Thymus (tissue), 11 donors: Measurements from ENCODE around the gene GBA2. TPM values are rescaled to one million over a fixed set of nuclear protein-coding genes. Genes with fewer than 3 reads are reported as not detected.

Experiments
- DNase-seq, 9 donors: peaks; one replicate each; pipeline ENCODE4 v3.0.0-alpha.2; 2013; ENCODE audit warnings: low spot score in 9 of 9, low read depth in 6 of 9, missing footprints in 1 of 9
- H3K27ac ChIP-seq, 2 donors: one replicate each; pipeline ENCODE4 v1.5.1; 2013; ENCODE audit warnings: control low read depth in 1 of 2, low read depth in 1 of 2, low read length in 1 of 2, mild to moderate bottlenecking in 1 of 2, moderate library complexity in 1 of 2
- H3K27me3 ChIP-seq, 2 donors: one replicate each; pipeline ENCODE4 v1.5.1; 2013; ENCODE audit warnings: low read length in 1 of 2; ENCODE audit not compliant: control insufficient read depth in 2 of 2, insufficient read depth in 1 of 2
- H3K36me3 ChIP-seq, 2 donors: one replicate each; pipeline ENCODE4 v1.5.1; 2013; ENCODE audit warnings: low read length in 1 of 2, mild to moderate bottlenecking in 1 of 2, moderate library complexity in 1 of 2; ENCODE audit not compliant: control insufficient read depth in 2 of 2, insufficient read depth in 2 of 2
- H3K4me1 ChIP-seq, 2 donors: one replicate each; pipeline ENCODE4 v1.5.1; 2013; ENCODE audit warnings: low read length in 2 of 2; ENCODE audit not compliant: control insufficient read depth in 2 of 2, insufficient read depth in 2 of 2
- H3K4me3 ChIP-seq, 2 donors: one replicate each; pipeline ENCODE4 v1.5.1; 2013; ENCODE audit warnings: low read length in 2 of 2, control low read depth in 1 of 2, mild to moderate bottlenecking in 1 of 2
- H3K9me3 ChIP-seq, 2 donors: one replicate each; pipeline ENCODE4 v1.5.1; 2013; ENCODE audit warnings: low read length in 1 of 2, mild to moderate bottlenecking in 1 of 2; ENCODE audit not compliant: control insufficient read depth in 2 of 2, insufficient read depth in 1 of 2
- WGBS: extraction: QIAGEN DNeasy Blood & Tissue Kit; methylation state at CpG from one replicate; pipeline ENCODE4 v1.1.7; 2013; 5-methylcytosine and 5-hydroxymethylcytosine counted together
- polyA plus RNA-seq: library from polyadenylated mRNA; stranded (reverse); fragments of 200-250 nt; gene quantifications from one replicate; pipeline ENCODE4 v1.2.3, GENCODE V29; 2013
- total RNA-seq: library from RNA; stranded (reverse); fragments of 120-200 nt; gene quantifications from one replicate; pipeline ENCODE4 v1.2.4, GENCODE V29; 2013
- donor health status: healthy.

The GBA2 gene
- total and polyA plus RNA-seq, 2 donors, result 21.7 to 36.9 TPM

DNA sequence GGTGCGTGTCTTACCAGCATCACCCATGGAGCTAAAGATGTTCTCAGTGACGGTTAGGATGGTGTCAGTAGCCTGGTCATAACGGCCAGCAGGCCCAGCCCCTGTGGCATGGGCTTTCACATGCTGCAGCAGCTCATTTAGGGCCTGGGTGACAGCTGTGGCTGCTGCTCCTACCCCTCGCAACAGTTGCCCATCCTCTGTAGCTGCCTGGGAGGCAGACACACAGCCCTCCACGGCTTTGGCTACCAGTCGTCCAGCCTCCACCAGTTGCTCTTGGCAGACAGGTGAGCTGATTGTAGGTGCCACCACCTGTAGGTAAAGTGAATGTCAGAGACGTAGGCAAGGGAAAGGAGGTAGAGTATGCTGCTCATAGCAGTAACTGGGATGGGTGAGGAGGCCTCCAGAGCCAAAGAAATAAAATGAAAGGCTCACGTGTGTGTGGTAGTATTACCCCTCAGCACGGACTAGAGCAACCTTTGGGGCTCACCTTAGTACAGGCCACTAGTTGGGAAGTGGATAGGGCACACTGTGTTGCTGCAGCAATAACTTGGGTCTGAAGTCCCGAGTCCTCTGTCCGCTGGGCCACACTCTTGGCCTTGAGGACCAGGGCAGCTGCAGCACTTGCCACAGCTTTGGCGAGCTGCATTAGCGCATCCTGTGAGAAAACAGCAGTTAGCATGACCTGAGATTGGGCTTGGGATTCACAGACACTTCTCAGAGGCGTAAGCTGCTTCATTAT is 31.7 kb downstream of the GBA2 start:
- no peaks in the 10 kb centered on the region for H3K9me3 ChIP-seq
- no peak for DNase-seq
- no peak overlapping the region for H3K4me3 ChIP-seq
- H3K36me3 ChIP-seq, result peaks cover 93 to 99% of the 10 kb centered on the region in 2 donors
- H3K27ac ChIP-seq, result no peak overlapping the region
- no peaks in the 10 kb centered on the region for H3K4me1 ChIP-seq
- H3K27me3 ChIP-seq, result no peaks in the 10 kb centered on the region
- WGBS, result 98% methylated on average over 14 of the region's 14 CpGs

DNA sequence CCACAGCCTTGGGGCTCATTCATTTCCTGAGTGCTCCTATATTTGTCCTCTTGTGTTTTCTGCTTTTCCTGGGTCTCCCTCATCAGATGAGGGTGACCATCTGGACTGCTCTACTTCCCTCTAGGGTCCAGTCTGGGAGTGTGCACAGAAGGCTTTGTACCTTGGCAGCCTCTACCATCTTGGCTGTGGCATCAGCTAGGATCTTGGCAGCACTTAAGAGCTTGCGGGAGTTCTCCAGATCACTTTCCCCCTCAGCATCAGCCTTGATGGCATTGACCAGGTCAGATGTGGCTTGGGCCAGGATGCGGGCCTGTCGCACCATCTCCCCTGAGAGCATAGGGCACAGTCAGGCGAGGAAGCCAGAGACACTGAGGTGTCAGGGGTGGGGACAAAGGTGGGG is 32.8 kb downstream of the GBA2 start:
- Histone ChIP-seq H3K4me3 (no peak overlapping the region), H3K9me3 (no peaks in the 10 kb centered on the region), H3K27ac (no peak overlapping the region), H3K36me3 (peaks cover 93 to 99% of the 10 kb centered on the region in 2 donors), H3K27me3 (no peaks in the 10 kb centered on the region), H3K4me1 (no peaks in the 10 kb centered on the region)
- DNase-seq, result no peak
- WGBS, result 98% methylated on average over 4 of the region's 4 CpGs

DNA sequence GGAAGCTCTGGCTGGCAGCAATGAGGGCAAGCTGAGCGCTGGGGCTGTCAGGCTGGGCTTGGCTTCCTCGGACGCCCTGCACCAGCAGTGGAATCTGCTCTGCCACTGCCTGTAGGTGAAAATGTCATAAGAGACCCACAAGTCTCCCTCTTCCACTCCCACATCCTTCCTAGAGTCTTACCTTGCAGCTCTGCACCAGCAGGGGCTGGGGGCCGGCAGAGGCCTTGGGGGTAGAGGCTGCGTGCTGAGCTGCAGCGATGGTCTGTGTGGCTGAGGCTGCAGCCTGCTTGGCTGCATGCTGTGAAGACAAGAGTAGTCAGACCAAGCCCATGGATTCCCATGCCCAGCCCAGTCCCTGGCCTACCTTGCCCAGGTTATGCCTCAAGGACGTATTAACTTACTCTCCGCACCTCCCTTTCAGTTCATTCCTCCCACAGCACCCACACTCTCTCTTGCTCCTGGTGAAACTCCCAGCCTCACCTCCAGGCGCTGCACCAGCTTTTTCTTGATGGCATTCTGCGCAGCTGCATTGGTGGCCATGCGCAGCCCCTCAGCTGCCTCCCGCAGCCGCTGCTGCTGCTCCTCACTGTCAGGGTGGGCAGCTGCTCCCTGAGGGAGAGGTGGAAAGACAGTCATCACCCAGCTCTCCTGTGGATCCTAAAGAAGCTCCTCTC is 34.3 kb downstream of the GBA2 start:
- Histone ChIP-seq H3K27ac (no peak overlapping the region), H3K9me3 (no peaks in the 10 kb centered on the region), H3K4me3 (no peak overlapping the region), H3K36me3 (peaks cover 92 to 97% of the 10 kb centered on the region in 2 donors), H3K4me1 (no peaks in the 10 kb centered on the region), H3K27me3 (no peaks in the 10 kb centered on the region)
- no peak for DNase-seq
- WGBS, result 98% methylated on average over 13 of the region's 13 CpGs

DNA sequence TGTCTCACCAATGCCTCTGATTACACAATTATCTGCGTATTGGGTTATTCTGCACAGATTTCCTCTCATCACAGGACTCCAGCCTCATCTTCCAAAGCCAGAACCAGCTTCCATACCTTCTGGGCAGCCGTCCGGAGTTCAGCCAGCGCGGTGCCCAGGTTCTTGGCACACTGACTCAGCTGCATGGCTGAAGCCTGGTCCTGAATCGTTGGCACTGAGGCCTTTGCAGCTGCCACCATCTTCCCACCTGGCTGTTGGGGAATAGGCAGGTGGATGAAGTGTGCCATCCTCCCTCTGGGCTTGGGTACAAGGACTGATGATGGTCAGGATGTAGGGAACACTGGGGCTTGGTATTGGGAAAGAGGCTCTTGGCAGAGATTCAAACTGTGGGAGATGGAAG is 34.9 kb downstream of the GBA2 start:
- Histone ChIP-seq H3K27ac (no peak overlapping the region), H3K4me1 (no peaks in the 10 kb centered on the region), H3K9me3 (no peaks in the 10 kb centered on the region), H3K36me3 (peaks cover 87 to 94% of the 10 kb centered on the region in 2 donors), H3K27me3 (no peaks in the 10 kb centered on the region), H3K4me3 (no peak overlapping the region)
- WGBS, result 98% methylated on average over 6 of the region's 6 CpGs
- DNase-seq, result no peak

DNA sequence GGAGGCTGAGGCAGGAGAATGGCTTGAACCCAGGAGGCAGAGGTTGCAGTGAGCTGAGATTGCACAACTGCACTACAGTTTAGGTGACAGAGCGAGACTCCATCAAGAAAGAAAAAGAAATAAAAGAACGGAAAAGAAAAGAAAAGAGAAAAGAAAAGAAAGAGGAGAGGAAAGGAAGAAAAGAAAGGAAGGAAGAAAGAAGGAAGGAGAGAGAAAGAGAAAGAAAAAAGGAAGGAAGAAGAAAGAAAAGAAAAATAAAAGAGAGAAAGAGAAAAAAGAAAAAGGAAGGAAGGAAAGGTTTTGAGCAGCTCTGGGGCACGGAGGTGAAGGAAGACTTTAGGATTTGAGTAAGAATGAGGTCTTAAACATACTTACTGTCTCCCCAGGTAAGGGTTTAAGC is 35.5 kb downstream of the GBA2 start:
- Histone ChIP-seq H3K4me3 (no peak overlapping the region), H3K27me3 (no peaks in the 10 kb centered on the region), H3K27ac (no peak overlapping the region), H3K9me3 (no peaks in the 10 kb centered on the region), H3K4me1 (no peaks in the 10 kb centered on the region), H3K36me3 (peaks cover 86 to 94% of the 10 kb centered on the region in 2 donors)
- WGBS, result 98% methylated on average over 3 of the region's 3 CpGs
- no peak for DNase-seq

DNA sequence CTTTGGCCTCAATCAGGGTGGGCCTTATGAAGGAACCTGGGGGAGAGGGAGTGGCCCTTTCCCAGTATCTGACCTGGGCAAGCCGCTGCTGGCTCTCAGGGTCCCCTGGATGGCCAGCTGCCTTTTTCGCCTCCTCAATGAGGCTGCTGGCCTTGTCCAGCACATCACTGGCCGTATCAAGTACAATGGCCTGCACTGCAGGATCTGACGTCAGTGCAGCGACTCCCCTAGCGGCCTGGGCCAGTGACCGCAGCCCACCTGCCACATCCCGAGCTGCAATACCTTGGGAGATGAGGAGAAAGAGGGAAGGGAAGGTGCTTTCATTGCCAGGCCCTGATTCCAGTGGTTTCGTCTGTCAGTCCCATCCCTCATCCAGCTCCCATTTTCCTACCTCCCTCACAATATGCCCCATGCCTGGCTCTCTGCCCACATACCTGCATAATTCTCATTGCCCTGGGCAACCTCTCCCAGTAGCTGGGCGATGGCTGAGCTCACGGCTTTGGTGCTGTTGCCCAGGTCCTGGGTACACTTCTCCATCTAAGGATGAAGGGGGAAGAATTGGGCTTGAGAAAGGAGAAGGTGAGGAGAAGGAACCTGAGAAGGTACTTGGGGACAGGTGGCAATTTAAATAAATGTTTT is 36.1 kb downstream of the GBA2 start:
- DNase-seq, result no peak
- no peaks in the 10 kb centered on the region for H3K27me3 ChIP-seq
- H3K4me1 ChIP-seq, result no peaks in the 10 kb centered on the region
- H3K27ac ChIP-seq, result no peak overlapping the region
- peaks cover 86 to 94% of the 10 kb centered on the region in 2 donors for H3K36me3 ChIP-seq
- H3K4me3 ChIP-seq, result no peak overlapping the region
- no peaks in the 10 kb centered on the region for H3K9me3 ChIP-seq
- 99% methylated on average over 11 of the region's 11 CpGs for WGBS

- H3K9me3 ChIP-seq, result no peaks in the 10 kb centered on the region
- DNase-seq, result no peak
- 97% methylated on average over 21 of the region's 21 CpGs for WGBS
- no peaks in the 10 kb centered on the region for H3K4me1 ChIP-seq
- no peaks in the 10 kb centered on the region for H3K27me3 ChIP-seq
- H3K27ac ChIP-seq, result no peak overlapping the region
- no peak overlapping the region for H3K4me3 ChIP-seq
- H3K36me3 ChIP-seq, result peaks cover 86 to 94% of the 10 kb centered on the region in 2 donors
Measured at GRCh38 chr9:35711501-35712428, 37.3 kb downstream of the GBA2 start.

DNA sequence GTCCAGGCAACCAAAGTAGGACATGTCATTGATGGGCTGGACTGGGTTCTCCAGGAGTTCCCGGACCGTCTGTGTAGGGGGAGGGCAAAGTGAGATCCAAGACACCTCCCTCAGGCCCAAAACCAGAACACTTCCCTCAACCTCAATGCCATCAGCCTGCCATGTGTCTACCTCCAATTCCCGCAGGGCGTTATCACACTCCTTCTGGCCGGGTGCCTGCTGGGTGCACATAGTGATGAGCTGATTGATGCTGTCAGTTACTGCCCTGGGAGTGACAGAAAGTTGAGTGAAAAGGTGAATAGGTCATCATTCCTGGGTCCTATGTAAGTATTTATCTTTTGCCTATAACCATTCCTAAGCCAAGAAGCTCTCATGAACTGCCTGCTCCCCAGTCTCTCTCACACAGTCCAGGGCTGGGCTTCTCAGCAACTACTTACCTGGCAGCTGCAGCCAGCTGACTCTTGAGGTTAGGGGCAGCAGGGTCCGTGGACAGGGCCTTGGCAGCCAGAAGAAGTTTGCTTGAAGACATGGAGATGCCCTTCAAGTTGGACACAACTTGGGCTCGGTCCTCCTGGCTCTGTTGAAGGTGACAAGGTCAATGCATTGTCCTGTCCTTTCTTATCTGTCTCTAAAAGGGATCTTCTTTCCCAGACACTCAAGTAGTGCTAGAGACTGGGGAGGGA is 38.1 kb downstream of the GBA2 start:
- 96% methylated on average over 7 of the region's 7 CpGs for WGBS
- Histone ChIP-seq H3K27me3 (no peaks in the 10 kb centered on the region), H3K9me3 (no peaks in the 10 kb centered on the region), H3K4me1 (no peaks in the 10 kb centered on the region), H3K27ac (no peak overlapping the region), H3K36me3 (peaks cover 86 to 94% of the 10 kb centered on the region in 2 donors), H3K4me3 (no peak overlapping the region)
- no peak for DNase-seq
